Measurements from ENCODE around the gene SHKBP1. TPM values are rescaled to one million over a fixed set of nuclear protein-coding genes. Genes with fewer than 3 reads are reported as not detected.

SHKBP1 gene
- total and polyA plus RNA-seq, 9 of the 15 experiments (the other 6 are each of a cell fraction or from before 2014, with no cell fraction given), result 1.2 to 58.1 (median 22.3) TPM

DNA sequence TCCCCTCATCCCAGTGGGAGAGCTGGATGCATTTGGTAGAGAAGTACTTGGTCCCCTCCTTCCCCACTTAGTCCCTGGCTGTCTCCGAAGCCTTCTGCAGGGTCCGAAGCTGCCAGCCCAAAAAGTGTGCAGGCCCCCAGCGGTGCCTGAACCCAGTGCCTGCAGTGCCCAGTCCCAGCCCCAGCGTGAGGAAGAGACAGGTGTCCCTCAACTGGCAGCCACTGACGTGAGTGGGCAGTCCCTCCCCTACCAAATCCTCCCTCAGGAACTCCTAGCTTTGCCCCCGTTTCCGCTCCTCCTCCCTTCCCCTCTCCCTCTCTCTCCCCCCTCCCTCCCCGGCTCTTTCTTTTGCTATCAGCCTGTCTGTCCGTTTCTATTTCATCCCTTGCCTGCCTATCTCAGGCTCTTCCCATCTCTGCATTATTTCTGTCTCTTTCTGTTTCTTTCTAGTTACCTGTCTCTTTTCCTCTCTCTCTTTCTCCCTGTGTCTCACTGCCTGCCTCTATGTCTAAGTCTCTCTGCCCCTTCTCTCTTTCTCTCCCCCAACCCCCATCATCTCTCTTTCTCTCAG, 22.7 kb downstream of the SHKBP1 start (continued):
- no peak for TF ChIP-seq SMAD3 (CRISPR knock-in tag; conservative IDR thresholded peaks at IDR 0.05)
- TF ChIP-seq, protein P1, sequence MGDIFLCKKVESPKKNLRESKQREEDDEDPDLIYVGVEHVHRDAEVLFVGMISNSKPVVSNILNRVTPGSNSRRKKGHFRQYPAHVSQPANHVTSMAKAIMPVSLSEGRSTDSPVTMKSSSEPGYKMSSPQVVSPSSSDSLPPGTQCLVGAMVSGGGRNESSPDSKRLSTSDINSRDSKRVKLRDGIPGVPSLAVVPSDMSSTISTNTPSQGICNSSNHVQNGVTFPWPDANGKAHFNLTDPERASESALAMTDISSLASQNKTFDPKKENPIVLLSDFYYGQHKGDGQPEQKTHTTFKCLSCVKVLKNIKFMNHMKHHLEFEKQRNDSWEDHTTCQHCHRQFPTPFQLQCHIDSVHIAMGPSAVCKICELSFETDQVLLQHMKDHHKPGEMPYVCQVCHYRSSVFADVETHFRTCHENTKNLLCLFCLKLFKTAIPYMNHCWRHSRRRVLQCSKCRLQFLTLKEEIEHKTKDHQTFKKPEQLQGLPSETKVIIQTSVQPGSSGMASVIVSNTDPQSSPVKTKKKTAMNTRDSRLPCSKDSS (IDR thresholded peaks at IDR 0.05; ENCODE audit: low read depth, partially characterized antibody), result no peak
- TF ChIP-seq MIER1 (IDR thresholded peaks at IDR 0.05; ENCODE audit: low read depth), result peak; percentile 70
- no peak for TF ChIP-seq HCFC1 (IDR thresholded peaks at IDR 0.05; ENCODE audit: low read depth, low read length)
- TF ChIP-seq ETV1 (tag; conservative IDR thresholded peaks at IDR 0.05; ENCODE audit: low read depth), result peak; percentile 62
- TF ChIP-seq PATZ1 (CRISPR knock-in tag; IDR thresholded peaks at IDR 0.05; ENCODE audit: borderline replicate concordance), result no peak
- no peak for TF ChIP-seq BRF2 (IDR thresholded peaks at IDR 0.05; ENCODE audit: borderline replicate concordance, insufficient read depth, insufficient read length)
- TF ChIP-seq ZNF79 (CRISPR knock-in tag; IDR thresholded peaks at IDR 0.05; ENCODE audit: low read depth), result no peak
- TF ChIP-seq MTA1 (IDR thresholded peaks at IDR 0.05; ENCODE audit: borderline replicate concordance), result 0 out of 2 replicates have a peak, but pooled peaks have one; percentile 25
- TF ChIP-seq TEAD2 (tag; IDR thresholded peaks at IDR 0.05), result no peak
- no peak for TF ChIP-seq ZZZ3 (IDR thresholded peaks at IDR 0.05)
- TF ChIP-seq THRAP3 (IDR thresholded peaks at IDR 0.05; ENCODE audit: borderline replicate concordance), result 0 out of 2 replicates have a peak, but pooled peaks have one; percentile 36
- no peak for TF ChIP-seq MCM5 (IDR thresholded peaks at IDR 0.05; ENCODE audit: low read depth)
- TF ChIP-seq CREB1 (IDR thresholded peaks at IDR 0.05), result no peak
- TF ChIP-seq CREB1 (CRISPR knock-in tag; IDR thresholded peaks at IDR 0.05), result no peak
- TF ChIP-seq MYBL2 (IDR thresholded peaks at IDR 0.05; ENCODE audit: low read depth), result no peak
- TF ChIP-seq MYBL2 (CRISPR knock-in tag; IDR thresholded peaks at IDR 0.05; ENCODE audit: borderline replicate concordance), result no peak
- no peak for TF ChIP-seq ZNF274 (IDR thresholded peaks at IDR 0.05; ENCODE audit: borderline replicate concordance, low read depth, low read length)
- TF ChIP-seq, protein P2, sequence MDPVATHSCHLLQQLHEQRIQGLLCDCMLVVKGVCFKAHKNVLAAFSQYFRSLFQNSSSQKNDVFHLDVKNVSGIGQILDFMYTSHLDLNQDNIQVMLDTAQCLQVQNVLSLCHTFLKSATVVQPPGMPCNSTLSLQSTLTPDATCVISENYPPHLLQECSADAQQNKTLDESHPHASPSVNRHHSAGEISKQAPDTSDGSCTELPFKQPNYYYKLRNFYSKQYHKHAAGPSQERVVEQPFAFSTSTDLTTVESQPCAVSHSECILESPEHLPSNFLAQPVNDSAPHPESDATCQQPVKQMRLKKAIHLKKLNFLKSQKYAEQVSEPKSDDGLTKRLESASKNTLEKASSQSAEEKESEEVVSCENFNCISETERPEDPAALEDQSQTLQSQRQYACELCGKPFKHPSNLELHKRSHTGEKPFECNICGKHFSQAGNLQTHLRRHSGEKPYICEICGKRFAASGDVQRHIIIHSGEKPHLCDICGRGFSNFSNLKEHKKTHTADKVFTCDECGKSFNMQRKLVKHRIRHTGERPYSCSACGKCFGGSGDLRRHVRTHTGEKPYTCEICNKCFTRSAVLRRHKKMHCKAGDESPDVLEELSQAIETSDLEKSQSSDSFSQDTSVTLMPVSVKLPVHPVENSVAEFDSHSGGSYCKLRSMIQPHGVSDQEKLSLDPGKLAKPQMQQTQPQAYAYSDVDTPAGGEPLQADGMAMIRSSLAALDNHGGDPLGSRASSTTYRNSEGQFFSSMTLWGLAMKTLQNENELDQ (CRISPR knock-in tag; IDR thresholded peaks at IDR 0.05; ENCODE audit: borderline replicate concordance), result no peak
- TF ChIP-seq DPF2 (IDR thresholded peaks at IDR 0.05), result peak; percentile 69
- TF ChIP-seq TEAD4 (IDR thresholded peaks at IDR 0.05; ENCODE audit: low read length), result no peak
- TF ChIP-seq TEAD4 (CRISPR knock-in tag; IDR thresholded peaks at IDR 0.05; ENCODE audit: borderline replicate concordance), result no peak
- TF ChIP-seq ZNF444 (CRISPR knock-in tag; IDR thresholded peaks at IDR 0.05), result no peak
- no peak for TF ChIP-seq HNRNPL (IDR thresholded peaks at IDR 0.05; ENCODE audit: low read depth, low read length)

Measured in K562 (cell line).